ENCODE measurements around the gene RHOD. TPM values are rescaled to one million over a fixed set of nuclear protein-coding genes. Genes with fewer than 3 reads are reported as not detected.

Gene RHOD
- total RNA-seq, 1 experiment from 2014 or later = not detected

GRCh38 chr11:67045314-67045713 lies 11.3 kb upstream of the RHOD start:
- Histone ChIP-seq H3K4me1 (no peaks in the 10 kb centered on the region), H3K27ac (no peak overlapping the region), H3K4me3 (no peak overlapping the region), H3K36me3 (no peaks in the 10 kb centered on the region), H3K27me3 (no peaks in the 10 kb centered on the region), H3K9me3 (replicated peaks) (no peaks in the 10 kb centered on the region)
- DNase-seq = no peak

- no peak for DNase-seq
- no peaks in the 10 kb centered on the region for H3K4me1 ChIP-seq
- H3K36me3 ChIP-seq = no peaks in the 10 kb centered on the region
- no peak overlapping the region for H3K4me3 ChIP-seq
- no peak overlapping the region for H3K27ac ChIP-seq
- H3K9me3 ChIP-seq (replicated peaks) = no peaks in the 10 kb centered on the region
- H3K27me3 ChIP-seq = no peaks in the 10 kb centered on the region
Observed at GRCh38 chr11:67048515-67049130, 8.0 kb upstream of the RHOD start.

GRCh38 chr11:67050139-67050538 lies 6.5 kb upstream of the RHOD start:
- H3K27ac ChIP-seq = no peak overlapping the region
- H3K36me3 ChIP-seq = no peaks in the 10 kb centered on the region
- DNase-seq = no peak
- H3K27me3 ChIP-seq = no peaks in the 10 kb centered on the region
- H3K4me3 ChIP-seq = no peak overlapping the region
- no peaks in the 10 kb centered on the region for H3K9me3 ChIP-seq (replicated peaks)
- H3K4me1 ChIP-seq = peaks cover 10% of the 10 kb centered on the region; the same call in 1 of the 2 replicates

GRCh38 chr11:67051180-67051893 lies 5.3 kb upstream of the RHOD start:
- Histone ChIP-seq H3K27ac (no peak overlapping the region), H3K4me1 (peaks cover 16% of the 10 kb centered on the region; the same call in 1 of the 2 replicates), H3K4me3 (no peak overlapping the region), H3K36me3 (no peaks in the 10 kb centered on the region), H3K9me3 (replicated peaks) (no peaks in the 10 kb centered on the region), H3K27me3 (no peaks in the 10 kb centered on the region)
- no peak for DNase-seq

GRCh38 chr11:67051945-67052488 lies 4.6 kb upstream of the RHOD start:
- H3K27ac ChIP-seq = no peak overlapping the region
- H3K4me3 ChIP-seq = no peak overlapping the region
- H3K4me1 ChIP-seq = peaks cover 16% of the 10 kb centered on the region; the same call in 1 of the 2 replicates
- no peak for DNase-seq
- H3K36me3 ChIP-seq = no peaks in the 10 kb centered on the region
- no peaks in the 10 kb centered on the region for H3K9me3 ChIP-seq (replicated peaks)
- H3K27me3 ChIP-seq = no peaks in the 10 kb centered on the region

GRCh38 chr11:67052891-67053290 lies 3.8 kb upstream of the RHOD start:
- Histone ChIP-seq H3K4me3 (no peak overlapping the region), H3K9me3 (replicated peaks) (no peaks in the 10 kb centered on the region), H3K27ac (no peak overlapping the region), H3K4me1 (peaks cover 16% of the 10 kb centered on the region; the same call in 1 of the 2 replicates), H3K36me3 (no peaks in the 10 kb centered on the region), H3K27me3 (no peaks in the 10 kb centered on the region)
- no peak for DNase-seq

- Histone ChIP-seq H3K4me1 (peaks cover 16% of the 10 kb centered on the region; the same call in 1 of the 2 replicates), H3K36me3 (no peaks in the 10 kb centered on the region), H3K4me3 (no peak overlapping the region), H3K9me3 (replicated peaks) (no peaks in the 10 kb centered on the region), H3K27ac (no peak overlapping the region), H3K27me3 (no peaks in the 10 kb centered on the region)
- DNase-seq = peak; percentile 54 to 69
Observed at GRCh38 chr11:67053896-67054329, 2.7 kb upstream of the RHOD start.

GRCh38 chr11:67054346-67054835 lies 2.3 kb upstream of the RHOD start:
- Histone ChIP-seq H3K4me1 (peaks cover 16% of the 10 kb centered on the region; the same call in 1 of the 2 replicates), H3K9me3 (replicated peaks) (no peaks in the 10 kb centered on the region), H3K36me3 (no peaks in the 10 kb centered on the region), H3K4me3 (no peak overlapping the region), H3K27ac (no peak overlapping the region), H3K27me3 (no peaks in the 10 kb centered on the region)
- peak in 1 of 2 experiments; percentile 24 for DNase-seq

GRCh38 chr11:67054836-67055523 lies 1.7 kb upstream of the RHOD start:
- DNase-seq = peak; percentile 65 to 67
- no peak overlapping the region for H3K27ac ChIP-seq

GRCh38 chr11:67055812-67056211 lies 835 bp upstream of the RHOD start:
- H3K27me3 ChIP-seq = no peaks in the 10 kb centered on the region
- H3K27ac ChIP-seq = no peak overlapping the region
- H3K9me3 ChIP-seq (replicated peaks) = no peaks in the 10 kb centered on the region
- no peak for DNase-seq
- peaks cover 16% of the 10 kb centered on the region; the same call in 1 of the 2 replicates for H3K4me1 ChIP-seq
- no peaks in the 10 kb centered on the region for H3K36me3 ChIP-seq
- H3K4me3 ChIP-seq = no peak overlapping the region

More at GRCh38 chr11:67054836-67055523, 1.7 kb upstream of the RHOD start:
- Histone ChIP-seq H3K9me3 (replicated peaks) (no peaks in the 10 kb centered on the region), H3K27me3 (no peaks in the 10 kb centered on the region), H3K4me3 (no peak overlapping the region), H3K4me1 (peaks cover 16% of the 10 kb centered on the region; the same call in 1 of the 2 replicates), H3K36me3 (no peaks in the 10 kb centered on the region)

- Histone ChIP-seq H3K9me3 (replicated peaks) (no peaks in the 10 kb centered on the region), H3K4me3 (no peak overlapping the region), H3K4me1 (peaks cover 16% of the 10 kb centered on the region; the same call in 1 of the 2 replicates), H3K27me3 (no peaks in the 10 kb centered on the region), H3K27ac (no peak overlapping the region), H3K36me3 (no peaks in the 10 kb centered on the region)
- no peak for DNase-seq
Observed at GRCh38 chr11:67057205-67057672, 592 bp downstream of the RHOD start.

- no peak overlapping the region for H3K27ac ChIP-seq
- H3K36me3 ChIP-seq = no peaks in the 10 kb centered on the region
- no peak overlapping the region for H3K4me3 ChIP-seq
- peaks cover 16% of the 10 kb centered on the region; the same call in 1 of the 2 replicates for H3K4me1 ChIP-seq
- DNase-seq = no peak
- H3K27me3 ChIP-seq = no peaks in the 10 kb centered on the region
- H3K9me3 ChIP-seq (replicated peaks) = no peaks in the 10 kb centered on the region
Observed at GRCh38 chr11:67058506-67058905, 1.9 kb downstream of the RHOD start.

GRCh38 chr11:67059671-67060070 lies 3.0 kb downstream of the RHOD start:
- Histone ChIP-seq H3K9me3 (replicated peaks) (no peaks in the 10 kb centered on the region), H3K27me3 (no peaks in the 10 kb centered on the region), H3K27ac (no peak overlapping the region), H3K4me3 (no peak overlapping the region), H3K36me3 (no peaks in the 10 kb centered on the region), H3K4me1 (peaks cover 8% of the 10 kb centered on the region; the same call in 1 of the 2 replicates)
- DNase-seq = no peak

GRCh38 chr11:67060111-67060522 lies 3.5 kb downstream of the RHOD start:
- Histone ChIP-seq H3K4me3 (no peak overlapping the region), H3K27ac (no peak overlapping the region), H3K4me1 (peaks cover 6% of the 10 kb centered on the region; the same call in 1 of the 2 replicates), H3K27me3 (no peaks in the 10 kb centered on the region), H3K36me3 (no peaks in the 10 kb centered on the region), H3K9me3 (replicated peaks) (no peaks in the 10 kb centered on the region)
- DNase-seq = no peak
